ENCODE data around the gene CETN1. TPM values are rescaled to one million over a fixed set of nuclear protein-coding genes. Genes with fewer than 3 reads are reported as not detected.

Gene CETN1
- polyA plus RNA-seq, 1 donor = not detected

DNA sequence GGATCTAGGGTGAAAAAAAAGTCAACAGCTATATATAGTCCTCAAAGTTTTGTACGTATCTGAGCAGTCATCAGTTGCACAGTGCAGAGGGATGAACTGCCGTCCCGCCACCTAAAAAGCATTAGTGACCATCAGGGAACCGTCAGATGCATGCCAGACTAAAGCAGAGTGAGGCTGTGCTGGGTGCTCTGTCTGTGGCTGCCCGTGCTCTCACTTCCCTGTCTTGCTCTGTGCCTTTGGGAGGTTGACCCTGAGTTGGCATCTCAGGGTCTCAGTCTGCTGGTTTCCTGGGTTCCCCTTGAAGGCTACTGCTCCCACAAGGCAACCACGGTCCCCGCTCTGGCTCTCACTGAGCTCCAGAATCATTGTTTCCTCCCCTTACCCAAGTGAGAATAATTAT is 27.8 kb downstream of the CETN1 start:
- peaks cover 6% of the 10 kb centered on the region for H3K27me3 ChIP-seq (ENCODE audit: control insufficient read depth, insufficient read depth, low read length)
- H3K4me1 ChIP-seq (ENCODE audit: control insufficient read depth, insufficient read depth, low read length) = no peaks in the 10 kb centered on the region
- H3K36me3 ChIP-seq (ENCODE audit: control insufficient read depth, insufficient read depth, low read length) = no peaks in the 10 kb centered on the region
- H3K27ac ChIP-seq (ENCODE audit: low read length) = no peak overlapping the region
- no peaks in the 10 kb centered on the region for H3K9me3 ChIP-seq (ENCODE audit: control insufficient read depth, low read depth, low read length)
- 80% methylated on average over 1 of the region's 7 CpGs for WGBS (ENCODE audit: insufficient coverage, low lambda C conversion rate)
- H3K4me3 ChIP-seq (ENCODE audit: low read length) = no peak overlapping the region
- no peak for DNase-seq

DNA sequence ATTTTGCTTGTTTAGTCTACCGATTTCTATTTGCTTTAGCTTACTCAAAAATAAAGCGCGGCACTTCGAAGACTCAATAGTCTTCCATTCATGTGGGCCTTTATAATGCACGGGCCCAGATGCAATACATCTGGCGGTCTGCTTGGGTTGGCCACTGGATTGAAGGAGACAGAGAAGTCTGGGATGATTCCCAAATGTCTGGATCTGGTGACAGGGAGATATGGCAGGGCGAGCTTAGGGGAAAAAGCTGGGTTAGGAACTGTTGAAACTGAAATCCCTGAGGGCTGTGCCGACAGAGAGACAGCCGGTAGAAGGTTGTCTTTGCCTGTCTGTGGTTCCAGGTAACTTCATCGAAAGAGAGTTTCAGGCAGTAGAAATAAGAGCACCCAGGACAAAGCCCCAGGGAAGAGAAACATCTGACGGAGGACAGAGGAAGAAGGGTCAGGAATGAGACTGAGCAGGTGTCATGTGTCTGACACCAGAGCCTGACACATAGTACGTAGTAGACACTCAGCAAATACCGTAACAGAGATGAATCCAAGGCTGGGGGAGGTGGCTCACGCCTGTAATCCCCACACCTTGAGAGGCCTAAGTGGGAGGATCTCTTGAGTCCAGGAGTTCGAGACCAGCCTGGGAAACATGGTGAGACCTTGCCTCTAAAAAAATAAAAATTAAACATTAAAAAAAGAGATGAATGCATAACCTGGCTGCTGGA is 30.2 kb downstream of the CETN1 start:
- no peaks in the 10 kb centered on the region for H3K4me1 ChIP-seq (ENCODE audit: control insufficient read depth, insufficient read depth, low read length)
- no peak overlapping the region for H3K4me3 ChIP-seq (ENCODE audit: low read length)
- peaks cover 3% of the 10 kb centered on the region for H3K27me3 ChIP-seq (ENCODE audit: control insufficient read depth, insufficient read depth, low read length)
- 69% methylated on average over 4 of the region's 15 CpGs for WGBS (ENCODE audit: insufficient coverage, low lambda C conversion rate)
- no peak for DNase-seq
- H3K36me3 ChIP-seq (ENCODE audit: control insufficient read depth, insufficient read depth, low read length) = no peaks in the 10 kb centered on the region
- H3K27ac ChIP-seq (ENCODE audit: low read length) = no peak overlapping the region
- H3K9me3 ChIP-seq (ENCODE audit: control insufficient read depth, low read depth, low read length) = no peaks in the 10 kb centered on the region

DNA sequence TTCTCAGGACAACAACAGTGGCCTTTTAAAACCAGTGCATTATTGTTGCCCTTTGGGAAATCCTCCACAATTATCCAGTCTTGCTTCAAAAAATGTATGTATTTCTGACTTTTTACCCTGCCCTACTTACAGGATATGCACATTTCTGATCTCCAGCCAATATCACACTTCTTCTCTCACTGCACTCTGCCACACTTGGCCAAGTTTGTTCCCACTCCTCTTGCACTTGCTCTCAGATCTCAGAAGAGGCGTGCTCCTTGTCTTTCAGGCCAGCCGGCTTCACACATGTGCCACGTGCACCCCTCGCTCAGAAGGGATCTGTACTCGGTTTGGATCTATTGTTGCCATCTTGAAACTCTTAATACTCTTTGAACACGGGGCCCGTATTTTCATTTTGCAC is 32.0 kb downstream of the CETN1 start:
- H3K36me3 ChIP-seq (ENCODE audit: control insufficient read depth, insufficient read depth, low read length) = no peaks in the 10 kb centered on the region
- H3K27ac ChIP-seq (ENCODE audit: low read length) = no peak overlapping the region
- H3K4me1 ChIP-seq (ENCODE audit: control insufficient read depth, insufficient read depth, low read length) = no peaks in the 10 kb centered on the region
- DNase-seq = no peak
- no peaks in the 10 kb centered on the region for H3K9me3 ChIP-seq (ENCODE audit: control insufficient read depth, low read depth, low read length)
- no peaks in the 10 kb centered on the region for H3K27me3 ChIP-seq (ENCODE audit: control insufficient read depth, insufficient read depth, low read length)
- H3K4me3 ChIP-seq (ENCODE audit: low read length) = no peak overlapping the region
- no CpG with 5 or more reads among the region's 7 CpGs for WGBS (ENCODE audit: insufficient coverage, low lambda C conversion rate)

DNA sequence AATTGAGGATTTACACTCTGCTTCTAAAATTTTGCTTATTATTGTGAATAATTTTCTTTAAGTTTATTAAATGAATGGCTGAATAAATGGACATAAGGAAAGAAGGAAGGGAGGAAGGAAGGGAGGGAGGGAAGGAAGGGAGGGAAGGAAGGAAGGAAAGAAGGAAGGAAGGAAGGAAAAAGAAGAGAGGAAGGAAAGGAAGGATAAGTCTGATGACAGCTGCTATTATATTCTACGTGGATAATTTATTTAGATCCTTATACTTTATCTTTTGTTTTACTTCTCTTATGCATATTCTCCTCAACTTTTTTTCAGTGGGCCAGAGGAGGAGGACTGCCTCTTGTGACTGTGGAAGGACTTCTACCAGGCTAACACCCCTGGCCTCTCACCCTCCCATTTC is 34.0 kb downstream of the CETN1 start:
- no peak overlapping the region for H3K27ac ChIP-seq (ENCODE audit: low read length)
- no peak for DNase-seq
- WGBS (ENCODE audit: insufficient coverage, low lambda C conversion rate) = 100% methylated on average over 1 of the region's 1 CpG
- no peak overlapping the region for H3K4me3 ChIP-seq (ENCODE audit: low read length)
- H3K4me1 ChIP-seq (ENCODE audit: control insufficient read depth, insufficient read depth, low read length) = no peaks in the 10 kb centered on the region
- no peaks in the 10 kb centered on the region for H3K27me3 ChIP-seq (ENCODE audit: control insufficient read depth, insufficient read depth, low read length)
- H3K36me3 ChIP-seq (ENCODE audit: control insufficient read depth, insufficient read depth, low read length) = no peaks in the 10 kb centered on the region
- H3K9me3 ChIP-seq (ENCODE audit: control insufficient read depth, low read depth, low read length) = no peaks in the 10 kb centered on the region

DNA sequence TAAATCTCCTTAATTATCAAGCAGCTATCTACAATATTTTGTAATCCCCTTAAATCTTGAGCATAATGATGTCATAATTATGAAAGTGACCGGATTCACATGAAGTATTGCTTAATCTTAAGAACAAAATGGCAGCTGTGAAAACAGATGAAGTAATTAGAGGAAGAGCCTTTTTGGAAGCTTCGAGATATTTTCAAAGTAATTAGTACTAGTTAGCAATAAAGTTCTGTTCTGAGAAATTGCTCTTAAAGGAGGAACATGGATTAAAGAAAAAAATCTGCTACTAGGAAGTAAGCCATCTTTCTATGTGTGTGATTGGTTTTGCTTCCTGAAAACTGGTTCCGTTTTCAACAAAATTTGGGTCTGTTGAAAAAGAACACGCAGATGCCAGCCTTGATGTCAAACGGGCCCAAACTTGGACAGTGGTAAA is 34.9 kb downstream of the CETN1 start:
- WGBS (ENCODE audit: insufficient coverage, low lambda C conversion rate) = 100% methylated on average over 3 of the region's 5 CpGs
- no peaks in the 10 kb centered on the region for H3K9me3 ChIP-seq (ENCODE audit: control insufficient read depth, low read depth, low read length)
- no peaks in the 10 kb centered on the region for H3K27me3 ChIP-seq (ENCODE audit: control insufficient read depth, insufficient read depth, low read length)
- no peak for DNase-seq
- no peak overlapping the region for H3K4me3 ChIP-seq (ENCODE audit: low read length)
- no peaks in the 10 kb centered on the region for H3K4me1 ChIP-seq (ENCODE audit: control insufficient read depth, insufficient read depth, low read length)
- no peaks in the 10 kb centered on the region for H3K36me3 ChIP-seq (ENCODE audit: control insufficient read depth, insufficient read depth, low read length)
- H3K27ac ChIP-seq (ENCODE audit: low read length) = no peak overlapping the region

DNA sequence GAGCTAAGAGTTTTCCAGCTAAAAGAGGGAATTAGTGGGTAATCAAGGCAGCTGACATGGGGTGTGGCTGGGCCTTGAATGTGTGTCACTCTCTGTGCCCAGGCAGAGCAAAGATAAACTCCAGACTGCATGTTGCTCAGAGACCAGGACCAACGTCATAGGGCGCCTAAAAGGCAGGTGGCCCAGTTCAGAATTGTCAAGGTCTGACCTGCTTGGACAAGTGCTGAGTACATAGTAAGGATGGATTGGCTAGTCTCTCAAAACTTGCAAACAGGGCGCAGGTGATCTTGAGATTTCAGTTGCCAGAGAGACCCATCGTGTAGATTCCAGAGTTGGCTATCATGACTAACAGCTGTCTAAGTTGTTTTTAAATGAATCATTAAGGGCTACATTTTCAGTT is 35.6 kb downstream of the CETN1 start:
- H3K4me3 ChIP-seq (ENCODE audit: low read length) = no peak overlapping the region
- WGBS (ENCODE audit: insufficient coverage, low lambda C conversion rate) = no CpG with 5 or more reads among the region's 4 CpGs
- no peaks in the 10 kb centered on the region for H3K9me3 ChIP-seq (ENCODE audit: control insufficient read depth, low read depth, low read length)
- H3K4me1 ChIP-seq (ENCODE audit: control insufficient read depth, insufficient read depth, low read length) = no peaks in the 10 kb centered on the region
- no peak for DNase-seq
- H3K27me3 ChIP-seq (ENCODE audit: control insufficient read depth, insufficient read depth, low read length) = no peaks in the 10 kb centered on the region
- no peaks in the 10 kb centered on the region for H3K36me3 ChIP-seq (ENCODE audit: control insufficient read depth, insufficient read depth, low read length)
- no peak overlapping the region for H3K27ac ChIP-seq (ENCODE audit: low read length)

DNA sequence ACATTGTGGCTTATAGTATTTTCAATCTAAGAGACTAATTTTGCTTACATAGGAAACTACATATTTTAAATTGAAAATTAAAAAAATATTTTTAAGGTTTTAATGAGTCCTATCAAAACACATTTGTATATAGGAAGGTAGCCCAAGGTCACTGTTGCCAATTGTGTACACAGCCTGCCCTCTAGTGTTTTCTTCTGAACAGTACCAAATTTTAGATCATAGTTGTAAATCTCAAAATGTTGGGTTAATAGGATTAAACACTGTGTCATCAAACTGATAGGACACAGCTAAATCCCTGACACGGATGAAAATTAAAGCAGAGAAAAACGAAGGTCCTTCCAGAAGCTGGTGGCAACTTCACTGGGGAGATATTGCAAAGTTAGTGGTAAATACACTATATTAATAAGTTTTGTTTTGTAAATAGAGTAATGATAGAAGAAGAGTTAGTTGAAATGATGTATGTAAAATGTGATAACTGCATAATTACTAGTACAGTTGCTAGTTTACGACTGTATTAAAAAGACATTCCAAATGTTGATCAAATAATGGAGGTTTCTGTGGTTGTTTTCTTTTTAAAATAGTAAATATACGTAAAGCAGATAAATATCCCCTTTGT is 36.3 kb downstream of the CETN1 start:
- DNase-seq = no peak

DNA sequence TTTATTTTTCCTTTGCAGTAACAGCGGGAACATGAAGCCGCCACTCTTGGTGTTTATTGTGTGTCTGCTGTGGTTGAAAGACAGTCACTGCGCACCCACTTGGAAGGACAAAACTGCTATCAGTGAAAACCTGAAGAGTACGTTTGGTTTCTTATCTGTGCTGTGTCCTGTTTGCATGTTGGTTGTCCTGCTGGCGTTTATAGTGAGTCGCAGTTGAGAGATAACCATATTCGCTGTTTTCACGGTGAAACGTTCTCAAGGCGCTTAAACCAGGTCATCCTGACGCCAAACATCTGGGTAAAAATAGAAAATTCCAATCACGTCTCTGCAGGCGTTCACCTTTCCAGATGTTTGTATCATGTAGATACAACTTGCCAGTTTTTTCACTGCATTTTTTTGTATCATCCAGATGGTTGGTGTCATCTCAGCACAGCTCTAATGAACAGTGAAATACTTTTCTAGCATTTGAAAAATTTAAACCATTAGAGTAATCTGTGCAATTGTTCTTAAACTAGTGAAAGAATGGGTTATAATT is 37.9 kb downstream of the CETN1 start:
- 80% methylated on average over 2 of the region's 13 CpGs for WGBS (ENCODE audit: insufficient coverage, low lambda C conversion rate)
- Histone ChIP-seq H3K36me3 (ENCODE audit: control insufficient read depth, insufficient read depth, low read length) (no peaks in the 10 kb centered on the region), H3K4me3 (ENCODE audit: low read length) (no peak overlapping the region), H3K4me1 (ENCODE audit: control insufficient read depth, insufficient read depth, low read length) (no peaks in the 10 kb centered on the region), H3K27me3 (ENCODE audit: control insufficient read depth, insufficient read depth, low read length) (peaks cover 4% of the 10 kb centered on the region), H3K27ac (ENCODE audit: low read length) (no peak overlapping the region), H3K9me3 (ENCODE audit: control insufficient read depth, low read depth, low read length) (no peaks in the 10 kb centered on the region)
- no peak for DNase-seq

More for the DNA sequence above, 36.3 kb downstream of the CETN1 start:
- Histone ChIP-seq H3K4me3 (ENCODE audit: low read length) (no peak overlapping the region), H3K9me3 (ENCODE audit: control insufficient read depth, low read depth, low read length) (no peaks in the 10 kb centered on the region), H3K27me3 (ENCODE audit: control insufficient read depth, insufficient read depth, low read length) (peaks cover 4% of the 10 kb centered on the region), H3K36me3 (ENCODE audit: control insufficient read depth, insufficient read depth, low read length) (no peaks in the 10 kb centered on the region), H3K4me1 (ENCODE audit: control insufficient read depth, insufficient read depth, low read length) (no peaks in the 10 kb centered on the region), H3K27ac (ENCODE audit: low read length) (no peak overlapping the region)
- WGBS (ENCODE audit: insufficient coverage, low lambda C conversion rate) = 61% methylated on average over 2 of the region's 4 CpGs

DNA sequence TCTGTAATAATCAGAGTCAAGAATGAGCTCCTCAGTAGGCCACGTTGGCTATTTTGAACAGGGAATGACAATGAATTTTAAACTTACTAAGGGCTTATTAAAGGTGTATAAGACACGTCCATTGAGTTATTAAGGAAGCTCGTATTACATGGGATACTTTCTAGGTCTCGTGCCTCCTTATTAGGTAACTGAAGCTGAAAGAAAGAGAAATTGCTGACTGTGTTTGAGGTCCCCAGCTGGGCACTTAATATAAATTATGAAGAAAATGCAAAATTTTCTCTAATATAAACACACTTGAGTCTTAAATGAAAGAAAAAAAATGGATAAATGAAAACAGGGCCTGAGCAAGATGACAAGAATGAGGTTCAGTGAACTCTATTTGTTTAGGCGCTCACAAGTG is 38.4 kb downstream of the CETN1 start:
- no peak overlapping the region for H3K4me3 ChIP-seq (ENCODE audit: low read length)
- 78% methylated on average over 1 of the region's 5 CpGs for WGBS (ENCODE audit: insufficient coverage, low lambda C conversion rate)
- no peak overlapping the region for H3K27ac ChIP-seq (ENCODE audit: low read length)
- DNase-seq = no peak
- no peaks in the 10 kb centered on the region for H3K36me3 ChIP-seq (ENCODE audit: control insufficient read depth, insufficient read depth, low read length)
- peaks cover 4% of the 10 kb centered on the region for H3K27me3 ChIP-seq (ENCODE audit: control insufficient read depth, insufficient read depth, low read length)
- H3K4me1 ChIP-seq (ENCODE audit: control insufficient read depth, insufficient read depth, low read length) = no peaks in the 10 kb centered on the region
- H3K9me3 ChIP-seq (ENCODE audit: control insufficient read depth, low read depth, low read length) = no peaks in the 10 kb centered on the region

DNA sequence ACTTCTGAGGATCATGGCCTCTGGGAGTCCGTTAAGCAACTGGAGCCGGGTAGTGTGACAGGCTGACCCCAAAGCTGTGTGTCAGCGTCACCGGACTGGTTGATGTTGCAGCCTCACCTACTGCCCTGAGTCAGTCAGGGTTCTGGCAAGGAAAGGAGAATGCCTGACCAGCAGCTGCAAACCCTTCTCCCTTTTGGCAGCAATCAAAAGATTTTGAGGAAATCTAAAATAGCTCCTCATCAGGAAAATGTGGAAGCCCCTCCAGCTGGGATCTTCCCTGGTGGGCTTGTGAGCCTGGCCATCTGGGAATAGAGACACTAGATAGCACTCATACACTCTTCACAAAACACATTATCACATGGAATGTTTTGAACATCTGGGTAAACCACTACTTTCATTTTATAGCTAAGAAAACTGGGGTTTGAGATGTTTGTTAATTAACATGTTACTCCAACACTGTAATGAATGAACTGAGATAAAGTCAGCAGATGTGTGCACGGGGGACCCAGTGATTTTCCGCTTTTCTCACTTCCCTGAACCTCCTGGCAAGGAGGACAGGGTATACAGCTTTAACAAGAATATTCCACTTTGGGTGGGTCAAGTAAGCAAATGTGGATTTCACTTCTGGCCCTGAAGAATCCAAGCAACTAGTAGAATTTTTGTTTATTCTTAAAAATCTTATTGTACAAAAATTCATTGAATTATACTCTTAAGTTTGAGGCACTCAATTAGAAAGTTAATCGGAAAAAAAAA is 41.3 kb downstream of the CETN1 start:
- no peak for DNase-seq
- Histone ChIP-seq H3K27ac (ENCODE audit: low read length) (no peak overlapping the region), H3K4me1 (ENCODE audit: control insufficient read depth, insufficient read depth, low read length) (no peaks in the 10 kb centered on the region), H3K27me3 (ENCODE audit: control insufficient read depth, insufficient read depth, low read length) (peaks cover 4% of the 10 kb centered on the region), H3K4me3 (ENCODE audit: low read length) (no peak overlapping the region), H3K9me3 (ENCODE audit: control insufficient read depth, low read depth, low read length) (no peaks in the 10 kb centered on the region), H3K36me3 (ENCODE audit: control insufficient read depth, insufficient read depth, low read length) (no peaks in the 10 kb centered on the region)
- WGBS (ENCODE audit: insufficient coverage, low lambda C conversion rate) = no CpG with 5 or more reads among the region's 7 CpGs

Measured in large intestine (tissue), 3 donors.